ENCODE data around the gene ENO1.

The ENO1 gene

DNA sequence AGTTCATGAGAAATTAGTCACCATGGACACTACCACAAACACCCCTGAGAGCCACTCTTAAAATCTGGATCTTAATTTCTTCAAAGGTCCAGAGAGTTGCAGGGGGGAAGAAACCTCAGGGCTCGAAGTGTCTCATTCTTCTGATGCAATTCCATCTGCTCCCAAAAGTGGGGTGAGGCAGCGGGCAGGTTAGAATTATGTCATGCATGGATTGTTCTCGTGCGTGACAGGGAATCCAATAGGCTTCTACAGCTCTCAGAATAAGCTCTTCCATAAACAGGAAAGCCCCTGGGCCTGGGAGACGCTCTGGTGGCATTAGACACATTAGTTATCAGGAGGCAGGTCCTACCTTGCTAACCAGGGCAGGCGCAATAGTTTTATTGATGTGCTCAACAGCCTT lies 8.4 kb downstream of the ENO1 start:
- DNase-seq = no peak

DNA sequence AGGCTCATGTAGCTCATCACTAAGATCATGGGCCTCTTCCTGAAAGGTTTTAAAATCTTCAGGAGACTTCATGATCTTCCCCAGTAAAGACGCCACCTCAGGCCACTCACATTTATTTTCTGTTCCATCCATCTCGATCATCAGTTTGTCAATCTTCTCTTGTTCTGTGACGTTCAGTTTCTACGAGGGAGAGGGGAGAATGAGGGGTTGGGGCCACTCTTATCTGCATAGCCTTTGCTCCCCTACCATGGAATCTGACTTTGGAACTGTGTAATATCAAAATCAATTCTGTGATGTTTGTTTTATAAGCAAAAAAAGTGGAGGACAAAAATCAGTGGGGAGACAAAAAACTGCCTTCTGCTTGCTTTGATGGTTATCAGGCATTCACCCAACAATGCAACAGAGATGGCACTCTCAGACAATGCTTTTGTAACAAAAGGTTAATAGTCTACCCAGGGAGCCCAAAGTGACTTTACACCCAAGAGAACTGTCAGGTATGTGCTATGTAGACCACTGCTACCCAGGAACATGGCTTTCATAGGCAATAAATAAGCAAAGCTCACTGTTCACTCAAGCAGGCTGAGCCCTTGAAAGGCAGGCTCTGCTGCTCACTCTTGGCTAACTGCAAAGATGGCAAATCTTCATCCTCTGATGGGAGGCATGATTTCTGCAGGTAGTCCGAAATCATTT lies 10.5 kb downstream of the ENO1 start:
- no peak for DNase-seq

DNA sequence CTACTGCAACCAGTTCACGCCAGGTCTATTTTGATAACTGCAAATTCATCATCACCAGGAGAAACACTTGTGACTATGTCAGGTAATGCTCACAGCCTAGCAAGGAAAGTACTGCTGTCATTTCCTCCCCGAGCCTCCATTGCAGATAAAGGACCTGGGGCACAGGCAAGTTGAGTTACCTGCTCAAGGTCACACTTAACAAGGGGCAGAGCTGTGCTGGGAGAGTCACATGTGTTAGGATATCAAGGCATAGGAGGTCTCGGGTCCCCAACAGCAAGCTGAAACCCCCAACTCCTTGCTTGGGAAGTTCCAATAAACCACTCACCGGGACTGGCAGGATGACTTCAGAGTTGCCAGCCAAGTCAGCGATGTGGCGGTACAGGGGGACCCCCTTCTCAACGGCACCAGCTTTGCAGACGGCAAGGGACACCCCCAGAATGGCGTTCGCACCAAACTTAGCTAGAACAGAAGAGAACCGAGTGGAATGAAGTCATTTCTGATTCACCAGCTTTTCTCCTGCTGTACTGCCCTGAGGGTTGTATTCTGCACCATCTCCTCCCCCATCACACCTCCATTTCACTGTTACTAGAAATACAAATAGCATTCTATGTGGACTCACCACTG lies 11.6 kb downstream of the ENO1 start:
- no peak for DNase-seq

DNA sequence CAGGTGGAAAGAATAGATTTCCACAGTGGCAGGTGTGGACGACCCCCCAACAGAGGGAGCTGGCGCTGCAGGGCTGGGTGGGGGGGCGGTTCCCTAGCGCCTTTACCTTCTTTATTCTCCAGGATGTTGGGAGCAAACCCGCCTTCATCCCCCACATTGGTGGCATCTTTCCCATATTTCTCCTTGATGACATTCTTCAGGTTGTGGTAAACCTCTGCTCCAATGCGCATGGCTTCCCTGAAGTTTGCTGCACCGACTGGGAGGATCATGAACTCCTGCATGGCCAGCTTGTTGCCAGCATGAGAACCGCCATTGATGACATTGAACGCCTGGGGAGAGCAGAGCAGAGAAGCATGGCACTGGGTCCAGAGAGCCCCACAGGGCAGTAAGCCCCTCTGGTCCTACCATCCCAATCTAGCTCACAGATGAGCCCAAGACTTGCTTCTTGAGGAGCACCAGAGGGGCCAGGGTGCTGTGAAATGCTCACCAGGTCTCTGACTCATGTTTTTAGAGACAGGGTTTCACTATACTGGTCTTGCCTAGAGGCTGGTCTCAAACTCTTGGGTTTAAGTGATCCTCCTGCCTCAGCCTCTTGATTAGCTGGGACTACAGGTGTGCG lies 12.2 kb downstream of the ENO1 start:
- DNase-seq = no peak

DNA sequence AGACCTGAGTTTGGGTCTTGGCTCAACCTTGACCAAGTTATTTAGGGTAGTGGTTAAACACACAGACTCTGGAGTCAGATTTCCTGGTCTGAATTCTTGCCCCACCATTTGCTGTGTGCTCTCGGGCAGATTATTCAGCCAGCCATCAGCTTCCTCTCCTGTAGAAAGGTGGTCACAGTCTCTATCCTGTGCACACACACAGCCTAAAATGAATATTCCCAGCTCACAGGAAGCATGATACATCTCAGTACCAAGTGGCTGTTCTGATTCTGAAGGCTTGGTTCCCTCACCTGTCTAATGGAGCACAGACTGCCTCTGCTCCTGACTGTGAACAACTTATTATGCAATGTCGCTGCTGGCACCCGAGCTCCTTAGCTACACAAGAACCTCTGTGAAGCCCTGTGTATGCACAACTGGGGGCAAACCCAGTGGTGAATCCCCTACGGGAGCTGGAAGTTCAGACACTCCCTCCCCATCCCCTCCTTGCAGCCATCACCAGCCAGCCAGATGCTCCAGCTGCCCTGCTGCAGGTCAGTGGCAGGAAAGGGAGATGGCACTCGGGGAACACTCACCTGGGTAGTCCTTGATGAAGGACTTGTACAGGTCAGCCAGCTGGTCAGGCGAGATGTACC lies 13.7 kb downstream of the ENO1 start:
- no peak for DNase-seq

DNA sequence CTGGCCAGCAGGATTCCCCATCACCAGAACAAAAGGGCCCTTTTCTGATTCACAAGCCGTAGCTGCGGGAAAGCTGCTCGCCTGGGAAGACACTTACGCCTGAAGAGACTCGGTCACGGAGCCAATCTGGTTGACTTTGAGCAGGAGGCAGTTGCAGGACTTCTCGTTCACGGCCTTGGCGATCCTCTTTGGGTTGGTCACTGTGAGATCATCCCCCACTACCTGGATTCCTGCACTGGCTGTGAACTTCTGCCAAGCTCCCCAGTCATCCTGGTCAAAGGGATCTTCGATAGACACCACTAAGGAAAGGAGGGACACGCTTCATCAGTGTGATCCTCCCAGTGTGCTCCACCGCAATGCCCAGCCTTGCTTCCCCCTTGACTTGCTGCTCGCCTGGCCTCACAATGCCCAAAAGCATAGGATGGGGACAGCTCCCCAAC lies 14.7 kb downstream of the ENO1 start:
- DNase-seq = no peak

DNA sequence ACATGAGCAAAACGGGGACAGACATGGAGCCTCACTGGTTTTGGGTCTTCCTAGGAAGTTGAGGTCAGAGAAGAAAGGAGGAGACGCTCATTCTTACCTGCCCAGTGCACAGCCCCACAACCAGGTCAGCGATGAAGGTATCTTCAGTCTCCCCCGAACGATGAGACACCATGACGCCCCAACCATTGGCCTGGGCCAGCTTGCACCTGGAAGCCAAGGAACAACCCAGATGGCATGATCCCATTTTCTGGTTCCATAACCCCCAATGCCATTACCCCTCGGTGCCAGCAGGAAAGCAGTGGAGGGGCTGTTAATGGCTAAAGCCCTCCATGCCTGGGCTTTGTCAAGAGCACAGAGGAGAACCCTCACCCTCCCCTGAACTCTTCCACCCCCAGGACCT lies 15.3 kb downstream of the ENO1 start:
- no peak for DNase-seq

DNA sequence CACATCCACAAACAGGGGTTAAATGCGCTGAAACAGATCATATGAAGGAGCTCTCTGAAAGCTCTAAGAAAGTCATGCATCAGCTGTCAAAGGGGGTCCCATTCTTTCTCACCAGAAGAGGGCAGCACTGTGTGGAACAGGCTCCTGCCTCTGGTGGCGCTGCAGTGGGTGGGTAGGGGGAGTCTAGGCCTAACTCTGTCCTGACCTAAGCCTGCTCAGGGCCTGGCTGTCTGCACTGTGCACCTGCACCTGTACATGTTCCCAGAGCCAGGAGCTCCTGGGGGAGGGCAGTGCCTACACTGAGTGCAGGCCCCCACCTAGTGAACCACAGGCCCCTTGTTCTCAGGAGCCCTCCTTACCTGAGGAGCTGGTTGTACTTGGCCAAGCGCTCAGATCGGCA lies 16.0 kb downstream of the ENO1 start:
- no peak for DNase-seq

DNA sequence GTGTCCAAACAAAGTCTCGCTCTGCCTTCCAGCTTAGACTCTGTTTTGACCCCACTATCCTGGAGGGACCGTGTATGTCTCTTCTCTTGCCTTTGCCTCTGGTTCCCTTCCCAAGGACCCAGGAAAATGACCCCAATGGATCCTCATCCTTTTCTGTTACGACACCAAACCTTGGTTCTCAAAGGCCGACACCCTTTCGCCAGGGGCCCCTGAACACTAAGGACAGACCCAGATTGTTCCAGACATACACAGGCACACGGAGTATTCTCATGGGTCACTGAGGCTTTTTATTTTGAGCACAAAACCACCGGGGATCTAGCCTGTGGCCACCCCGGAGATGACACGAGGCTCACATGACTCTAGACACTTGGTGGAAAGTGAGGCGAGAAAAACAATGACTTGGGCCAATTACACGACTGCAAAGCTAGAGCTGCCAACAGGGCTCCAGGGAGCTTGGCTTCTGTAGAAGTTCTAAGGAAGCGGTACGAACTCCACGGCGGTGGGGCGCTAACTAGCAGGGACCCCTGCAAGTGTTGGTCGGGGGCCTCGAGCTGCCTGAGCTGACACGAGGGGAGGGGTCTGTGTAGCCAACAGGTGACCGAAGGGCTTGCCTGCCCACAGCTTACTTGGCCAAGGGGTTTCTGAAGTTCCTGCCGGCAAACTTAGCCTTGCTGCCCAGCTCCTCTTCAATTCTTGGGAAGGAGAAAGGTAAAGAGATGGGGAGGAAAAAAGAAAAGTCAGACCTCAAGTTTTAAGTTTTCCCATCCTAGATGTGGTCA lies 17.6 kb downstream of the ENO1 start:
- no peak for DNase-seq

DNA sequence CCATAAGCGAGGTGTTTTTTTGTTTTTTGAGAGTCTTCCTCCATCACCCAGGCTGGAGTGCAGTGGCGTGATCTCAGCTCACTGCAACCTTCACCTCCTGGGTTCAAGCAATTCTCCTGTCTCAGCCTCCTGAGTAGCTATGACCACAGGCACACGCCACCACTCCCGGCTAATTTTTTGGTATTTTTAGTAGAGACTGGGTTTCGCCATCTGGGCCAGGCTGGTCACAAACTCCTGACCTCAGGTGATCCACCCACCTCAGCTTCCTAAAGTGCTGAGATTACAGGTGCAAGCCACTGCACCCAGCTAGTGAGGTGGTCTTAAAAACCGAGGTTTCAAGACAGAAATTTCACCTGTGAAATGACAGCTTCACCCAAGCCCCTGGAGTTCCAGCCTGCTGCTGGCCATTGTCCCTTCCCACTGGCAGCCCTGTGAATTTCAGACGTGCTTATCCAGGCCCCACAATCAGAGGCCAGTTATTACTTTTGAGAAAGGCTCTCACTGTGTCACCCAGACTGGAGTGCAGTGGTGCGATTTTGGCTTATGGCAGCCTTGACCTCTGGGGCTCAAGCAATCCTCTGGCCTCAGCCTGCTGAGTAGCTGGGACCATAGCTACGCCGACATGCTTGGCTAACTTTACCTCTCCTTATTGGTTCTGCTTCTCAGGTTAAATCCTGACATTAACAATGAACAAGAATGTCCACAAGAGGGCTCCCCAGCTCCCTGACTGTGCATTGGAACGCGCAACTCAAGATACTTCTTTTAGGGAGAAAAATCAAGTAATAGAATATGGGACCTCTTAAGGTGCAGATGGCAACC lies 19.4 kb downstream of the ENO1 start:
- DNase-seq = peak; percentile 56

DNA sequence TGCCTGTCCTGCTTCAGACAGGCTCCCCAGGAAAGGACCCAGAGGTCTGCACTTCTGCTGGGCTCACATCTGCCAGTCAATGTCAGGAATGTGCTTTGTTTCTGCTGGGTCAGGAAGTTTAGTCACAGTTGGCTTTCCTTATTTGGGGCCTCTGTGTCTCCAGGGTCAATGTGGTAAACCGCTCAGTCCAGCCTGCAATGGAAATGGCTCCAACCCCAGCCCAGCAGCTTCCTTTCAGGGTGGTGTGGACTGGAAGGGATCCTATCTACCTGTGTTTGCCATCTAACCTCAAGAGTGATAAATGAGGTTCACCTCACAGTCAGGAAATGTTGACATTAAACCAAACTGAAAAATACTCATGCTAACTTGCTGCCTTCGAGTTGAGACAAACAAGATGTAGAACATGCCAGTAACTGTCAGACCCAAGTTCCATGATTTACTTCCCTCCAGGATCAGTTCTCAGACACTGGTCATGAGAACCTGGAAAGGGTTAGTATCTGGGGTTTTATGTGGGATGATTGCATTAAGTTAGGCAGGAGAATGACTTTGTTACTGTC lies 20.3 kb downstream of the ENO1 start:
- DNase-seq = no peak

DNA sequence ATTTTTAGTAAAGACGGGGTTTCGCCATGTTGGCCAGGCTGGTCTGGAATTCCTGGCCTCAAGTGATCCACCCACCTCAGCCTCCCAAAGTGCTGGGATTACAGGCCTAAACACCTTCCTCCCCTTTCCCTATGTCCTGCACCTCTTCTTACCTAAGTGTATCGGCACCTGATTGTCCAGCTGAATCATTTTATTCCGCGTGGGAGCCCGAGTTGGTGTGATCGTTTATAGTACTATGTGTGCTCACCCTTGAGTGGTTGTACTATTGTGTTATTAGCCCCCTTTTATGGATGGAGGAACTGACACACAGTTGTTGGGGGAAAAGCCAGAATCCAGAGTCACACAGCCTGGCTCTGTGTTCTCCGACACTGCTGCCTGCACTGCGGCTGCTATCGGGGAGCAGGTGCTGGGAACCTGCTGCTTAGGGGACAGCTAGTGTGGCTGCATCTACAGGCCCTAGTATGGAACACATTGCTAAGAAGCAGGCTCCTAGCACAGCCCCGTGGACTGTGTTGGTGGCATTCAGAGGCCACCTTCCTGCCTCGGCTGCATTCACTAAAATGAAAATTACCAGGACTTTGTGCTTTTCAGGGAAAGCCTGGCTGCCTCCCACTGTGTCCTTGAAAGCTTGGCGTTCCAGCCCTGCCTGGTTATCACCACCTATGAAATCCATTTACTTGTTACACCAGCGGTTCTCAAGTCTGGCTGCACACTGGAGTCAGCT lies 21.6 kb downstream of the ENO1 start:
- DNase-seq = no peak

DNA sequence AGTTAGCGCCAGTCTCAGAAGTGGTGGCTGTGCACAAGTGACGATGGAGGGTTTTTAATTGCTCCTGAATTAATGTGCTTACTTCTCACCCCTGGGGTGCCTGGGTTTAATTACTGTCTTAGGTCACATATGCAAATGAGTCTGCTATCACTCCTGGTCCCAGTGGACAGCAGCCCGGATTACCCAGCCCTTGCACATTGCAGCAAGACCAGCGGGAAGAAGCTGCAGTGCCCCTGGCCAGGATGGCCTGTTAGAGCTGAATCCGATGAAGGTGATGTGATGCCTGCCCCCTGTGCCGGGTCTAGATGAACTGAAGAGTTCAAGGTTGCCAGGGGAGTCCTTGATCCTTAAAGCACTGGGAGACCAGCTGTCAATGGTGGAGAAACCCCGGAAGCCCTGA lies 24.2 kb downstream of the ENO1 start:
- no peak for DNase-seq

DNA sequence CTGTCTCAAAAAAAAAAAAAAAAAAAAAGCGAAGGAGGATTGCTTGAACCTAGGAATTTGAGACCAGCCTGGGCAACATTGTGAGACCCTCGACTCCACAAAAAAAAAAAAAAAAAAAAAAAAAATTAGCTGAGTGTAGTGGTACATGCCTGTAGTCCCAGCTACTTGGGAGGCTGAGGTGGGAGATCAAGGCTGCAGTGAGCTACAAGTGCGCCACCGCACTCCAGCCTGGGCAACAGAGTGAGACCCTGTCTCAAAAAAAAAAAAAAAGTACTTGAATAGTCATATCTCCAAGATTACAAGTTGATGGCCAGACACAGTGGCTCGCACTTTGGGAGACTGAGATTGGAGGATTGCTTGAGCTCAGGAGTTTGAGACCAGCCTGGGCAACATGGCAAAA lies 27.4 kb downstream of the ENO1 start:
- DNase-seq = no peak

DNA sequence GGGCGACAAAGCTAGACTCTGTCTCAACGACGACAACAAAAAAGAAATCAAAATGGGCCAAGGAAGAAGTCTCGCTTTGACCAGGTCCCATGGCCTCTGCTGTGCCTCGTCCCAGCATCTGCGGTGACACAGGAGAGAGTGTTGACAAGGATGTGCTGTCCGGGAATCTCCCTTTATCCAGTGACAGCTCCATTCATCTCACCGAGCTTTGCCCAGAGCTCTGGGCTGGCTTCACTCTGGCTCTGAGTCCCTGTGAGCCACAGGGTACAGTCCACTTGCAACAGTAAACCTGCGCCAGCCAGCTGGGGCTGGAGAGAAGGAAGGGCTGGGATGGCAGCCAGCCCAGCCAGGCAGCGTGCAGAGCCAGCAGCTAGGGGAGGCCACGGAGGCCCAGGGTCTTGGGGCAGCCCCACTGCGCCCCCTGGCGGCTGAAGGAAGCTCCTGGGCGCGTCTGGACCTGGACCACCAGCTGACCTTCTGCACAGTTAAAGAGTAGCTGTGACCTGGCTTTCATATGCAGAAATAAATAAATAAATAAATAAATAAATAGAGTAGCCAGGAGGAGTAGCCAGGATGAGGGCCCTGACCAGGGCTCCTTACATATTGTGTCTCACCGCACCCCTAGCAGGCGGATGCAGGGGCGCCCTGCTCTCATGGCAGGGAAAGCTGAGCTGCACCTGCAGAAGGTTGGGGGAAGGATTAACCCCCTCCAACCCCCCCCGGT lies 29.7 kb downstream of the ENO1 start:
- DNase-seq = peak; percentile 90

DNA sequence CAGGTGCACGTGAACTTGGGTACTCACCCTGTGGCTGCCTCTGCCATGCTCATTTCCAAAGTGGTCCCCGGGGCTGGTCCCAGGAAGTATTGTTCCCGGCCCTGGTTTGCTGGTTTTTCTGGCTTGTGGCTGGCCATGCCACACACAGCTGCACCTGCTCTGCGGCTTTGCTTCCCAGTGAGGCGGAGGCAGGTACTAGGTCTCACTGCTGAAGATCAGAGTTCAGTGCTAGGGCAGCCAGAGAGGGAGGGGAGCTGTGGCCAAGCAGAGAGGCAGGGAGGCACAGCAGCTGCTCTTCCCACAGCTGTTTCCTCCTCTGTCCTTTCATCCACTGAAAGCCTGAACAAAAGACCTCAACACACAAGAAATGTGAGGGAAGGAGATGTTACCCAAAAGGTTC lies 30.5 kb downstream of the ENO1 start:
- DNase-seq = no peak

DNA sequence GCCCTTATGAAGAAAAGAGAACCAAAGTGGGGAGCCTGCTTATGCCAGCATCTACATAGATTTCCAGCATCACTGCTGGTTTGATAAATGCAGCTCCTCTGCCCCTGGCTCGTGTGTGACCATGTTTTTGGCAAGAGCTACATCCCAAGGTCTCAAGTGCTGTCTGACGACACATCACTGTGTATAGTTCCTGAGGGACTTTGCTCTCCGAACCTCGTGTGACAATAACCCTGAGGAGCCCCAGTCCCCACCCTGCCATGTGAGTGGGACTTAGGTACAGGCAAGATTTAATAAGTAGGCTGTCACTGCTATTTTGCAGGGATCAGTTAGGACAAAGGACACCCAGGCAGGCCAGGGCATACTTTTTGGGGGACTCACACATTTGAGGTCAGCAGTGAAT lies 32.2 kb downstream of the ENO1 start:
- no peak for DNase-seq

DNA sequence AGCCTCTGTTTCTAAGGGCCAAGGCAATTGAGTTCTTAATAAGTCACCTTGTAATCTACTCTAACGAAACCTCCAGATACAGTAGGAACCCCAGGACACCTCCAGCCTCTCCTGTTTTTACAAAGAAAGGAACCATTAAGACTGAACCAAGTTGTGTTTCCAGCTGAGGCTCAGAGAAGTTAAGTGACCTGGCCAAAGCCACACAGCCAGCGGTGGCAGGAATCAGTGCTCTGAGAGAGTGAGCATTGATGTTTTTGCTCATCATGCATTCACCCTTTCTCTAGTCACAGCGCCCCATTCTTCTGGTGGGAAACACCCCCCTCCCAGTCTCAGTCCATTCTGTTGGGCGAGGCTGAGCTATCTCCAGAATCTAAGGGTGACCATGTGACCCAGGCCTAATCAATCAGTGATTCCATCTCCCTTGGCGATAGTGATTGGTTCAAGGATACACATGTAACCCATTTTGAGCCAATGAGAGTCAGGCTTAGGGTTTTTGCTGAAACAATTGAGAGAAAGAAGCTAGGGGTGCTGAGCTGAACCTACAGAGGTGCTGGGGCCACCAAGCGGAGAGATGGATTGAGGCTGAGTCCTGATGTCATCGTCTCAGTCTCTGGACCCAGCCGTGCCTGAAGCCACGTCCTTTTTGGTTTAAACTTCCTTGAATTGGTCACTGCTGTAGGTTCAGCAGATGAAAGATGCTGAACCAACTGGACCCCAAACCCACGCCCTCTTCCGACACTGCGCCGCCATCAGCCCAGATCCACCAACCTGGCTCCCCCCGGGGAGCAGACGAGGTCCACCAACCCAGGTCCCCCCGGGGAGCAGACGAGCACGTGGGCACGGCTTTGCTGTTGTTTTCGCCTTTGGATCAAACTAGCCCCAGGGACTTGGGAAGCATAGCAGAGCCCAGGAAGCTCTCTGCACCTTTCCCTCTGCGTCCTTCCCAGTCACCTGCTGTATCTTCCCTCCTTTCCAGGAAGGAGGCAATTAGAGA lies 33.1 kb downstream of the ENO1 start:
- no peak for DNase-seq

DNA sequence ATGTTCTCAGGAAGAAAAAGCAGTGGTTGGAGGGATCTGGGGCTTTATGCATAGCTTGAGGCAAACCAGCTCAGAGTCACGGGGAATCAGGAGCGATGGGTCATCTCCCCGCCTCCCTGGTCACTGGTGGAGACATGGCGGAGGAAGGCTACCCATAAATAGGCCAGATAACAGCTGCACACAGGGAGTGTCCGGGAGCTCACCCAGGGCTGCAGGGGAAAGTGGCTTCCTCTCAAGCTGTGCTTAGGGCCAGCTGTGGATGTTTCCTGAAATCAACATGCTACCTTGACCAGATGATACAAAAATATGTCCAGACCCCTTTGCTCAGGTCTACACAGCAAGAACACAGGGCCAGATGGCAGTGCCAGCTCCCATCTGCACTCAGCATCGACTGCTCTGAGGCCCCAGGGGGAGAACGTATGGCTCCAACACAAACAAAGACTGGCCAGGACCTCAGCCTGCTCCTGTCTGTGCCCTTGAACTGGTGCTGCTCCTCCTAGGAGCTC lies 33.9 kb downstream of the ENO1 start:
- no peak for DNase-seq

Data from right forelimb (tissue), 1 donor.